ENCODE results near the gene AKAP10.
"Not testable (repeated sequence)": the region's sequence is repeated elsewhere in the genome, so short reads cannot be mapped to it uniquely, and the experiment has no call there.

DNA sequence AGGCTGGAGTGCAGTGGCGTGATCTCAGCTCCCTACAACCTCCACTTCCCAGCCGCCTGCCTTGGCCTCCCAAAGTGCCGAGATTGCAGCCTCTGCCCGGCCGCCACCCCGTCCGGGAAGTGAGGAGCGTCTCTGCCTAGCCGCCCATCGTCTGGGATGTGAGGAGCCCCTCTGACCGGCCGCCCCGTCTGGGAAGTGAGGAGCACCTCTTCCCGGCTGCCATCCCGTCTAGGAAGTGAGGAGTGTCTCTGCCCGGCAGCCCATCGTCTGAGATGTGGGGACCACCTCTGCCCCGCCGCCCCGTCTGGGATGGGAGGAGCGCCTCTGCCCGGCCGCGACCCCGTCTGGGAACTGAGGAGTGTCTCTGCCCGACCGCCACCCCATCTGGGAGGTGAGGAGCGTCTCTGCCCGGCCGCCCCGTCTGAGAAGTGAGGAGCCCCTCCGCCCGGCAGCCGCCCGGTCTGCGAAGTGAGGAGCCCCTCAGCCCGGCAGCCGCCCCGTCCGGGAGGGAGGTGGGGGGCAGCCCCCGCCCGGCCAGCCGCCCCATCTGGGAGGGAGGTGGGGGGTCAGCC, 26.9 kb downstream of the AKAP10 start:
- TF ChIP-seq KDM1A (IDR thresholded peaks at IDR 0.05; ENCODE audit: borderline replicate concordance); JUND (IDR thresholded peaks at IDR 0.05; ENCODE audit: low read depth, low read length); RCOR1 (conservative IDR thresholded peaks at IDR 0.05; ENCODE audit: low read depth, low read length); MXI1 (IDR thresholded peaks at IDR 0.05; ENCODE audit: low read depth, low read length); SUPT20H (IDR thresholded peaks at IDR 0.05; ENCODE audit: borderline replicate concordance, control insufficient read depth, low read depth, low read length); SUZ12 (IDR thresholded peaks at IDR 0.05; ENCODE audit: unreplicated experiment): not testable (repeated sequence)
- TF ChIP-seq, protein P1, sequence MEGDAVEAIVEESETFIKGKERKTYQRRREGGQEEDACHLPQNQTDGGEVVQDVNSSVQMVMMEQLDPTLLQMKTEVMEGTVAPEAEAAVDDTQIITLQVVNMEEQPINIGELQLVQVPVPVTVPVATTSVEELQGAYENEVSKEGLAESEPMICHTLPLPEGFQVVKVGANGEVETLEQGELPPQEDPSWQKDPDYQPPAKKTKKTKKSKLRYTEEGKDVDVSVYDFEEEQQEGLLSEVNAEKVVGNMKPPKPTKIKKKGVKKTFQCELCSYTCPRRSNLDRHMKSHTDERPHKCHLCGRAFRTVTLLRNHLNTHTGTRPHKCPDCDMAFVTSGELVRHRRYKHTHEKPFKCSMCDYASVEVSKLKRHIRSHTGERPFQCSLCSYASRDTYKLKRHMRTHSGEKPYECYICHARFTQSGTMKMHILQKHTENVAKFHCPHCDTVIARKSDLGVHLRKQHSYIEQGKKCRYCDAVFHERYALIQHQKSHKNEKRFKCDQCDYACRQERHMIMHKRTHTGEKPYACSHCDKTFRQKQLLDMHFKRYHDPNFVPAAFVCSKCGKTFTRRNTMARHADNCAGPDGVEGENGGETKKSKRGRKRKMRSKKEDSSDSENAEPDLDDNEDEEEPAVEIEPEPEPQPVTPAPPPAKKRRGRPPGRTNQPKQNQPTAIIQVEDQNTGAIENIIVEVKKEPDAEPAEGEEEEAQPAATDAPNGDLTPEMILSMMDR (IDR thresholded peaks at IDR 0.05 in 2 of 3, conservative IDR thresholded peaks at IDR 0.05 in 1 of 3; ENCODE audit: control insufficient read depth in 2 of 3, extremely low read depth in 1 of 3, insufficient read depth in 1 of 3, low read depth in 3 of 3, low read length in 3 of 3): not testable (repeated sequence)
